Activated CD4-positive, alpha-beta T cell treated with anti-CD3 and anti-CD28 coated beads for 4 hours (primary cell): Measurements from ENCODE around the gene CAMK1D.
A peak's percentile ranks its signal among the peaks of the same experiment; 100 is the strongest.

Experiments
- DNase-seq, 2 donors: peaks; one replicate each; pipeline ENCODE4 v3.0.0-alpha.2; 2020

The CAMK1D gene

GRCh38 chr10:12405342-12406320 is 56.3 kb downstream of the CAMK1D start:
- no peak for DNase-seq

- DNase-seq: no peak
Observed at GRCh38 chr10:12406764-12407400, 57.5 kb downstream of the CAMK1D start.

GRCh38 chr10:12408472-12408871 is 59.1 kb downstream of the CAMK1D start:
- no peak for DNase-seq

GRCh38 chr10:12409161-12409560 is 59.8 kb downstream of the CAMK1D start:
- no peak for DNase-seq

GRCh38 chr10:12409613-12410012 is 60.3 kb downstream of the CAMK1D start:
- no peak for DNase-seq

- DNase-seq: peak in 1 of 2 donors; percentile 4
Observed at GRCh38 chr10:12412666-12413368, 63.5 kb downstream of the CAMK1D start.

- no peak for DNase-seq
Observed at GRCh38 chr10:12413369-12413711, 64.0 kb downstream of the CAMK1D start.

GRCh38 chr10:12414278-12414989 is 65.1 kb downstream of the CAMK1D start:
- no peak for DNase-seq

- no peak for DNase-seq
Observed at GRCh38 chr10:12416344-12417050, 67.2 kb downstream of the CAMK1D start.

GRCh38 chr10:12417331-12417730 is 68.0 kb downstream of the CAMK1D start:
- DNase-seq: no peak

GRCh38 chr10:12418000-12418399 is 68.7 kb downstream of the CAMK1D start:
- DNase-seq: no peak

GRCh38 chr10:12418725-12419261 is 69.4 kb downstream of the CAMK1D start:
- DNase-seq: no peak

GRCh38 chr10:12419262-12419847 is 70.0 kb downstream of the CAMK1D start:
- DNase-seq: peak; percentile 64 to 69

- DNase-seq: no peak
Observed at GRCh38 chr10:12420530-12421120, 71.3 kb downstream of the CAMK1D start.

GRCh38 chr10:12422189-12422588 is 72.8 kb downstream of the CAMK1D start:
- DNase-seq: no peak

GRCh38 chr10:12423896-12424295 is 74.5 kb downstream of the CAMK1D start:
- no peak for DNase-seq

GRCh38 chr10:12427276-12427675 is 77.9 kb downstream of the CAMK1D start:
- no peak for DNase-seq

- no peak for DNase-seq
Observed at GRCh38 chr10:12428447-12429135, 79.2 kb downstream of the CAMK1D start.

- DNase-seq: no peak
Observed at GRCh38 chr10:12430406-12430982, 81.1 kb downstream of the CAMK1D start.
